ENCODE results near the gene HLA-DRA. TPM values are rescaled to one million over a fixed set of nuclear protein-coding genes. Genes with fewer than 3 reads are reported as not detected.

HLA-DRA gene
- total RNA-seq, 1 donor from 2014 or later: 38.7 TPM

- peak; percentile 41 for ATAC-seq
Observed at GRCh38 chr6:32483968-32484613, 44.4 kb downstream of the HLA-DRA start.

DNA sequence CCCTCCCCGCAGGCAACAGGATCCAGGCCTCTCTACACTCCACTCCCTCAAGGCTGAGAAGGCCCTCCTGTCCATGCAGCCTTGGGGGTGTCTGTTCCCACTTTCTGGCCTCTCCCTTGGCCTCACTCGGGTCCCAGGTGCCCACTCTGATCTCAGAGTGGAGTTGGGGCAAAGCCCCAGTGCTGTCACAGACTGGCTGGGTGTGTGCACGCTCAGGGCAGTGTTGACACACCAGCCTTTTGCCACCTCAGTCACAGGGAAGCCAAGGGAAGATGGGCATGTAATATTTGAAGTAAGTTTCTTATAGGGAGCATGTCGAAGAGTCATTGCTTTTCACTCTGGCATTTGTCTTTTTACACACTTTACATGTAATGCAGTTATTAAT is 44.9 kb downstream of the HLA-DRA start:
- peak; percentile 13 for ATAC-seq

DNA sequence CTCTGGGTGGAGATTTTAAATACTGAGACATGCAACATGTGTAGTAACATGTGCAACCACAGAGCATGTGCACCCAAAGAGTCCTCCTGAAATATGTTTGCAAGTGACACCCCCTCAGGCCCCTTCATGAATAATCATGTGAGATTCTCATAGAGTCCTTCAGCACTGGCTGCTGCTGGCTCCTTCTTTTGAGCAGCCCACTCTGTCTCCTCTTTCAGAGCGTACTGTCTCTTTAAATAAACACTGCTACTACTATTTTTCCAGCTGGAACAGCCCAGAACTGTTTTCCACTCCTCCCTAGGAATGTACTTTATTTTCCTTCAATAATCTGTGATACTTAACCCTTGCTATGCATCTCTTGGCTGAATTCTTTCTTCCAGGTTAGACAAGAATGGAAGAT is 48.4 kb downstream of the HLA-DRA start:
- no peak for ATAC-seq

DNA sequence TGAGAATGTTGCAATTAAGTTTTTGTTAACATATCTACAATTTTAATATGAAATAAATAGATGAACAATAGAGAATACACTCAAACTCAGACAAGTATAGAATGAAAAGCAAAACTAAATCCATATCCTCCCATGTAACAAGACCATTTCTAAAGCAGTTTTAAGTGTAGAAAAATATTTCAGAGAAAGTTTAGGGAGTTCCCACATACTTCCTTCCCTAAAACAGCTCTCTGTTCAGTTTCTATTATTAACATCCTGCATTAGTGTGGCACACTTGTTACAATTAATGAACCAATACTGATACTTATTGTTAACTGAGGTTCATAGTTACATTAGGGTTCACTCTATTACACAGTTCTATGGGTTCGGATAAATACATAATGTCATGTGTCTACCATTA is 52.0 kb downstream of the HLA-DRA start:
- ATAC-seq: no peak

DNA sequence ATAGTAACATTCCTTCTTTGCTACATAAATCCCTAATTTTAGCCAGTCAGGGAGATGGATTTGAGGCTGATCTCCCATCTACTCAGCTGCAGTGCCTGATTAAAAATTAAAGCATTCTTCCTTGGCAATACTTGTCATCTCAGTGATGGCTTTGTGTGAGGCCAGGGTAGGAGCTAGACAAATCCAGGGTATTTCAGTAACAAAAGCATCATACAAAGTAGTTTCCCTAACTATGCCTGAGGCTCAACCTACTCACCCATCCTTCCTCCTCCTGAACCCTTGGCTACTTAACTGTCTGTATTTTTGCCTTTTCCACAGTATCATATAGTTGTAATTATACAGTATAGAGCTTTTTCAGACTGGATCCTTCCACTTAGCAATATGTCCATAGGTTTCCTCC is 52.7 kb downstream of the HLA-DRA start:
- ATAC-seq: no peak

Other genes with a start within 250 kb of the HLA-DRA start
- gene PBX2, start 249.7 kb upstream of the HLA-DRA start, total RNA-seq: 34.7 TPM
- gene GPSM3, start 247.2 kb upstream of the HLA-DRA start, total RNA-seq: 2.2 TPM
- gene NOTCH4, start 215.8 kb upstream of the HLA-DRA start, total RNA-seq: 2.7 TPM
- not detected for gene TSBP1, start 68.0 kb upstream of the HLA-DRA start, total RNA-seq
- not detected for gene BTNL2, start 32.7 kb upstream of the HLA-DRA start, total RNA-seq
- gene HLA-DRB5, start 90.4 kb downstream of the HLA-DRA start, total RNA-seq: not detected
- 17.3 TPM for gene HLA-DRB1, start 150.0 kb downstream of the HLA-DRA start, total RNA-seq
- 3.9 TPM for gene HLA-DQA1, start 197.5 kb downstream of the HLA-DRA start, total RNA-seq
- gene HLA-DQB1, start 226.8 kb downstream of the HLA-DRA start, total RNA-seq: 1.1 TPM

Data from esophagus mucosa (tissue), 1 donor.